Measurements from ENCODE around the gene GALNT9.

The GALNT9 gene

GRCh38 chr12:132213359-132214160 lies 115.8 kb downstream of the GALNT9 start:
- DNase-seq (ENCODE audit: low read depth) = no peak

- no peak for DNase-seq (ENCODE audit: low read depth)
These were observed 117.6 kb downstream of the GALNT9 start for GRCh38 chr12:132211816-132212215.

GRCh38 chr12:132211326-132211725 lies 118.1 kb downstream of the GALNT9 start:
- no peak for DNase-seq (ENCODE audit: low read depth)

- DNase-seq (ENCODE audit: low read depth) = no peak
These were observed 119.0 kb downstream of the GALNT9 start for GRCh38 chr12:132210223-132211055.

- no peak for DNase-seq (ENCODE audit: low read depth)
These were observed 119.7 kb downstream of the GALNT9 start for GRCh38 chr12:132209619-132210222.

GRCh38 chr12:132208153-132208823 lies 121.1 kb downstream of the GALNT9 start:
- DNase-seq (ENCODE audit: low read depth) = no peak

GRCh38 chr12:132207083-132207775 lies 122.2 kb downstream of the GALNT9 start:
- no peak for DNase-seq (ENCODE audit: low read depth)

- DNase-seq (ENCODE audit: low read depth) = no peak
These were observed 123.3 kb downstream of the GALNT9 start for GRCh38 chr12:132206046-132206434.

- DNase-seq (ENCODE audit: low read depth) = no peak
These were observed 123.9 kb downstream of the GALNT9 start for GRCh38 chr12:132205271-132206045.

- no peak for DNase-seq (ENCODE audit: low read depth)
These were observed 124.6 kb downstream of the GALNT9 start for GRCh38 chr12:132204793-132205270.

GRCh38 chr12:132204063-132204792 lies 125.2 kb downstream of the GALNT9 start:
- DNase-seq (ENCODE audit: low read depth) = no peak

GRCh38 chr12:132202929-132203721 lies 126.3 kb downstream of the GALNT9 start:
- DNase-seq (ENCODE audit: low read depth) = no peak

GRCh38 chr12:132201391-132202120 lies 127.8 kb downstream of the GALNT9 start:
- DNase-seq (ENCODE audit: low read depth) = no peak

- no peak for DNase-seq (ENCODE audit: low read depth)
These were observed 128.6 kb downstream of the GALNT9 start for GRCh38 chr12:132200800-132201199.

GRCh38 chr12:132199526-132200319 lies 129.7 kb downstream of the GALNT9 start:
- no peak for DNase-seq (ENCODE audit: low read depth)

- DNase-seq (ENCODE audit: low read depth) = no peak
These were observed 130.3 kb downstream of the GALNT9 start for GRCh38 chr12:132199101-132199500.

GRCh38 chr12:132197581-132198354 lies 131.6 kb downstream of the GALNT9 start:
- DNase-seq (ENCODE audit: low read depth) = no peak
